Stimulated activated CD4-positive, alpha-beta T cell treated with anti-CD3 and anti-CD28 coated beads, TNF-alpha, amount 100 ng/mL, for 48 hours (primary cell): ENCODE measurements around the gene COL20A1.

ENCODE experiments used
- DNase-seq, 3 donors: peaks; one replicate each; pipeline ENCODE4 v3.0.0-alpha.2; 2020; ENCODE audit warnings: low read depth in 3 of 3

The COL20A1 gene

DNA sequence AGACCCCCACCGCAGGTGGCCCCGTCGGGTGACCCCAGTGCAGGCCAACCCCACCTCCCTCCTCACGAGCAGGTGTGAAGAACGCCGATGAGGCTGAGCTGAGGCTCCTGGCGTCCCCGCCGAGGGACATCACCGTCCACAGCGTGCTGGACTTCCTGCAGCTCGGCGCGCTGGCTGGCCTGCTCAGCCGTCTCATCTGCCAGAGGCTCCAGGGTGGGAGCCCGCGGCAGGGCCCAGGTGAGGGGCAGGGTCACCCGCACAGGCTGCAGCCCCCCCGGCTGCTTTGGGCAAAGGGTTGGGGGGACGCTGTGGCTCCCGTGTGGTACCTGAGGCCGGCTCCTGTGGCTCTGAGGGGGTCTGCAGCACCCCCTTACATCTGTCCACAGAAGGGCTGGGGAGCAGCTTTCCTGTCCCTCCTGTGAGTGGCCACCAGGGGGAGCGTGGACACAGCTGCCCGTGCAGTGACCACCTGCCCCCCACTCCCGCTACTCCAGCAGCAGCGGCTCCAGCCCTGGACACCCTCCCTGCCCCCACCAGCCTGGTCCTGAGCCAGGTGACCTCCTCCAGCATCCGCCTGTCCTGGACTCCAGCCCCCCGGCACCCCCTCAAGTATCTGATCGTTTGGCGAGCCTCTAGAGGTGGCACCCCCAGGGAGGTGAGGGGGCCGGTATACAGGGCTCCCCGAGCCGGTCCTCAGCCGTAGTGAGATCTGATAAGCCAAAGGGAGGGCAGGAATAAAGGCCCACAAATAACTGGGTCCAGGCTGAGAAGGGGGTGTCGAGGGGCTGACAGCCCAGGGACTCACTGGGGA lies 16.5 kb downstream of the COL20A1 start:
- DNase-seq = no peak

DNA sequence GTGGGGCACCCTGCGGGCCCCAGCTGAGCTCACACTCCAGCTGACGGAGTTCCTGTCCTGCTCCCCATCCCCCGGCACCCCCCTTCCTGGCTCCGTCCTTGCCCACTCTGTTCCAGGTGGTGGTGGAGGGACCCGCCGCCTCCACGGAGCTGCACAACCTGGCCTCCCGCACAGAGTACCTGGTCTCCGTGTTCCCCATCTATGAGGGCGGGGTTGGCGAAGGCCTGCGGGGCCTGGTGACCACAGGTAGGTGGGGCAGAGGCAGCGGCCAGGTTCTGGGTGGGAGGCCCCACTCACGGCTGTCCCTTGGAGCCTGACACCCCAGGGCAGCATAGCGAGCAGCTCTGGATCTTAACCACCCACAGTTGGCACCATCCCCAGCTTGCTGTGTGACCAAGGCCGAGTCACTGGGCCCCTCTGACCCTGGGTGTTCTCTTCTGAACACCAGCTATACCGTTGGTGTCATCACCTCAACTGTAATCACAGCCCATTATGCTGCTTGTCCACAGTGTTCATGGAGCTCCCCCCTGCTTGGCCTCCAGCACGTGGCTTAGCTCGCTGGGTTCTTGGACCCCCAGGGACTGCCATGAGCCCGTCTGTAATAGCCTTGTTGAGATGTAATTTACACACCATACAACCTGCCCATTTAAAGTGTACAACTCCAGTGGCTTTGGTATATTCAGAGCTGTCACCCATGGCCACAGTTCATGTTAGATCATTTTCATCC lies 17.4 kb downstream of the COL20A1 start:
- DNase-seq = no peak

DNA sequence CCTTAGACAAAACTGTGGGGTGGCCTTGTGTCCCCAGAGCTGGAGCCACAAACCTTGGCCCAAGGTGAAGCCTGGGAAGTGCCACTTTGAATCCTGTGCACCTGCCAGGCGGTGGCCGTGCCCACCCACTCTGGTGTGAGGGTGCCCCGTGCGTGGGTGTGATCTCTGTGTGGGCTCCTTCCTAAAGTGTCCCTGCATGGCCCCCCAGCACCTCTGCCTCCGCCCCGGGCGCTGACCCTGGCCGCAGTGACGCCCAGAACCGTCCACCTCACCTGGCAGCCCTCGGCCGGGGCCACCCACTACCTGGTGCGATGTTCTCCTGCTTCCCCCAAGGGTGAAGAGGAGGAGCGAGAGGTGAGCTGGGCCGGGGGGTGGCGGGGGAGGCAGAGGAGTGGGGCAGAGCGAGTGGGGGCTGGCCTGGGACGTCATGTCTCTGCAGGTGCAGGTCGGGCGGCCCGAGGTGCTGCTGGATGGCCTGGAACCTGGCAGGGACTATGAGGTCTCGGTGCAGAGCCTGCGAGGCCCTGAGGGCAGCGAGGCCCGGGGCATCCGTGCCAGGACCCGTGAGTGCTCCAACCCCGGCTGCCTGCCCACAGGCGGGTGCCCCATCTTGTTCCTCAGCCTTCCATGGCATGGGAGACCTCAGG lies 18.3 kb downstream of the COL20A1 start:
- no peak for DNase-seq

DNA sequence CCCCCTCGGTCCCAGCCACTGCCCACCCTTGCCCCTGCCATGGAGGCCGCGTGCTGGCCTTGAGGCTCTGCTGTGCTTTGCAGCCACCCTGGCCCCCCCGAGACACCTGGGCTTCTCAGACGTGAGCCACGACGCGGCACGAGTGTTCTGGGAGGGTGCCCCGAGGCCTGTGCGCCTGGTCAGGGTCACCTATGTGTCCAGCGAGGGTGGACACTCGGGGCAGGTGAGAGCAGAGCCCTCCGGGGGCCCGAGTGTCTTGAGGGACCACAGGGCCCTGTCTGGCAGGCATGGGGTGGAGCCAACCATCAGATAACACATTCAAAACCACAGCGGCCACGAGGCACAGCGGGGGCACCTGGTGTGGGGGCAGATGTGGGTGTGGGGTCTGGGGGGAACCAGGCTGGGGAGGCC lies 18.9 kb downstream of the COL20A1 start:
- DNase-seq = no peak

DNA sequence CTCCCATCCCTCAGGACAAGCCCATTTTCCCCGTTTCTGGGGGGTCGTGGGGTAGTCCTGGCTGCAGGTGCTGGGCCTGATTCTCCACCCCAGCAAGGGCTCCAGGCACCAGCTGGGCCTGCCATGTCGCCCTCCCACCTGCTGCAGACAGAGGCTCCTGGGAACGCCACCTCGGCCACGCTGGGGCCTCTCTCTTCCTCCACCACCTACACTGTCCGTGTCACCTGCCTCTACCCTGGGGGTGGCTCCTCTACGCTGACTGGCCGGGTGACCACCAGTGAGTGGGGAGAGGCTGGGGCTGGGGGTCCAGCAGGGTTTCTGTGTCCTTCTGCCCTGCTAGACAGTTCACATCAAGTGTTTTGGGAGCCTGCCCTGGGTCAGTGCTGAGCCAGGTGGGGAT lies 19.3 kb downstream of the COL20A1 start:
- no peak for DNase-seq

DNA sequence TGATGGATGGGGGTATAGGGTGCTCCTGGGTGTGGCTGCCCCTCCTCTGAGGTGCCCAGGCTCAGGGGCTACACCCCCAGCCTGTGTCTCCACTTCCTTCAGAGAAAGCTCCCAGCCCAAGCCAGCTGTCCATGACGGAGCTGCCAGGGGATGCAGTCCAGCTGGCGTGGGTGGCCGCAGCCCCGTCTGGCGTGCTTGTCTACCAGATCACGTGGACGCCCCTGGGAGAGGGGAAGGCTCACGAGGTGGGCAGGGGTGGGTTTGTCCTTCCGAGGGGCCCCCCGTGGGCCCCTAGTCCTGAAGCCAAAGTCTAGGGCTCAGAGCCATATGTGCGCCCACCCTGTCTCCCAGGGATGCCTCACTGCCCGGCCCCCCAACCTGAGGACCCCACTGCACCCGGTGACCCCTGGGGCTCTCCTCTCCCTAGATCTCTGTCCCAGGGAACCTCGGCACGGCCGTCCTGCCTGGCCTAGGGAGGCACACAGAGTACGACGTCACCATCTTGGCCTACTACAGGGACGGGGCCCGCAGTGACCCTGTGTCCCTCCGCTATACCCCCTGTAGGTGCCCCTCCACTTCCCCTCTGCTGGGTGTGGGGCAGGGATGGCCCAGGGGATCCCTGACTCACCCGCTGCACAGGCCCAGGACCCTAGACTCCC lies 19.8 kb downstream of the COL20A1 start:
- DNase-seq = no peak

DNA sequence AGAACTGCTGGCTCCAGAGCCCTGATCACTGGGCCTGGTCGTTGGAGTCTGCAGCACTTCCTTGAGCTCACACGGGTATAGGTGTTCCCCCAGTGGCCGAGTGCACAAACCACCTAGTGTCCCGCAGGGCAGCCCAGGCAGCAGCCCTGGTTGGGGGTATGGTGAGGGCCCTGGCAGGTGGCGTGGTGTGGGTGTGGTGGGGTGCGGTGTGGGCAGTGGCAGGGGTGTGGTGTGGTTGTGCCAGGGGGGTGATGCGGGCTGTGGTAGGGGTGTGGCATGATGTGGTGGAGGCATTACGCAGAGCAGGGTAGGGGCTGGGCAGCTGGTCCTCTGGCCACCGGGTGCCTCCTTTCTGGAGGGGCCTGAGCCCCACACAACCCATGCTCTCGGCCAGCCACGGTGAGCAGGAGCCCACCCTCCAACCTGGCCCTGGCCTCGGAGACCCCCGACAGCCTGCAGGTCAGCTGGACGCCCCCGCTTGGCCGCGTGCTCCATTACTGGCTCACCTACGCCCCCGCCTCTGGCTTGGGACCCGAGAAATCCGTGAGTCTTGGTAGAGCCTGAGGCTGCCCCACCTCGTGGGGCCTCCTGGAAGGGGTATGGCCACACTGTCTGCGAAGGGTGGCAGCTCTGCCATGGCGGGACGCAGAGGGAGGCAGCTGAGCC lies 20.5 kb downstream of the COL20A1 start:
- no peak for DNase-seq

DNA sequence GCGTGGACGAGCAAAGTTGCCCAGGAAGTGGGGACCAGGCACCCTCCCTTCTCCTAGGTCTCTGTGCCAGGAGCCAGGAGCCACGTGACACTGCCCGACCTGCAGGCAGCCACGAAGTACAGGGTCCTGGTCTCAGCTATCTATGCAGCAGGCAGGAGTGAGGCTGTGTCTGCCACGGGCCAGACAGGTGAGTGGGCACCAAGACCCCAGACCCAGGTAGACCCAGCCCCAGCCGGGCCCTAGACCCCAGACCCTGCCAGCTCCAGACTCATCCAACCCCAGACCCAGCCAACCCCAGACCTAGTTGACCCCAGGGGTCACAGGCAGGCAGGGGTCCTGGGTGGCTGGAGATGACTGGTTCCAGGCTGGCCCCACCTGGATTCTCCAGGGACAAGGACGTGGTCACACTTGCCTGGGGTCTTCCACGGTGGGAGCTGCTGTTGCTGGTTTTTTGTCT lies 21.1 kb downstream of the COL20A1 start:
- no peak for DNase-seq

DNA sequence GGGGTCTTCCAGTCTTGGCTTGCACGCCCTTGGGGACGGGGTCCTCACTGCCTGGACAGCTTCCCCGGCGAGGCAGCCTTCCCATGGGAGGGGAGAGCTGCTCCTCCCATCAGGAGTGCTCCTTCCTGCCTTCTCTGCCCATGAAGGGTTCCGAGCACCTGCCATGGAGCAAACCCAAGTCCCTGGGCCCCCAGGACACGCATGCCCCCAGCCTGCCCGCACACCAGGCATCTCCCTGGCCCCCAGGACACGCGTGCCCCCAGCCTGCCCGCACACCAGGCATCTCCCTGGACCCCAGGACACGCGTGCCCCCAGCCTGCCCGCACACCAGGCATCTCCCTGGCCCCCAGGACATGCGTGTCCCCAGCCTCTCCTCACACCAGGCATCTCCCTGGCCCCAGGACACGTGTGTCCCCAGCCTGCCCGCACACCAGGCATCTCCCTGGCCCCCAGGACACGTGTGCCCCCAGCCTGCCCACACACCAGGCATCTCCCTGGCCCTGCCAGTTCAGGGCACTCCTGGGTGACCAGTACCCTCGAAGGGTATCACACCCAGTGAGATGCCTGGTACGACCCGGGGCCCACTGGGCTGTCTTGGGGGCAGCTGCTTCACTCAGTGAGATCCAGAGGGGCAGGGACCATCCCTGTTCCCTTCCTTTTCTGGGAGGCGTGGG lies 21.7 kb downstream of the COL20A1 start:
- no peak for DNase-seq

DNA sequence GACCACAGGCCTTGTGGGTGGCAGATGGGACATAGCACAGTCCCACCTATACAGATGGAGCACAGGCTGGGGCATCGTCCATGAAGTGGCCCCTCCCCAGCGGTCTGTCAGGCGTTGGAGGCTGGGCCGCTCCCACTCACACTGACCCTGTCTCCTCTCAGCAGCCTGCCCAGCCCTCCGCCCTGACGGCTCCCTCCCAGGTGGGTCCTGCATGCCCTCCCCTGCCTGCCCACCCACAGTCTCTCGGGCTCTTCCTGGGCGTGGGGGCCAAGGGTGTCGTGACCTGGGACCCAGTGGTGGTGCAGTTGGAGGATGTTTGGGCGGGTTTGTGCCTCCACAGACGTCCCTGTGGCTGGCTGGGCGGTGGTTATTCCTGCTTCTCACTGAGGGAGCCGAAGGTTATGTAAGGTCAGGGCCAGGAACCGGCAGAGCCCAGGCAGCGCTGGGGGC lies 22.3 kb downstream of the COL20A1 start:
- DNase-seq = no peak

DNA sequence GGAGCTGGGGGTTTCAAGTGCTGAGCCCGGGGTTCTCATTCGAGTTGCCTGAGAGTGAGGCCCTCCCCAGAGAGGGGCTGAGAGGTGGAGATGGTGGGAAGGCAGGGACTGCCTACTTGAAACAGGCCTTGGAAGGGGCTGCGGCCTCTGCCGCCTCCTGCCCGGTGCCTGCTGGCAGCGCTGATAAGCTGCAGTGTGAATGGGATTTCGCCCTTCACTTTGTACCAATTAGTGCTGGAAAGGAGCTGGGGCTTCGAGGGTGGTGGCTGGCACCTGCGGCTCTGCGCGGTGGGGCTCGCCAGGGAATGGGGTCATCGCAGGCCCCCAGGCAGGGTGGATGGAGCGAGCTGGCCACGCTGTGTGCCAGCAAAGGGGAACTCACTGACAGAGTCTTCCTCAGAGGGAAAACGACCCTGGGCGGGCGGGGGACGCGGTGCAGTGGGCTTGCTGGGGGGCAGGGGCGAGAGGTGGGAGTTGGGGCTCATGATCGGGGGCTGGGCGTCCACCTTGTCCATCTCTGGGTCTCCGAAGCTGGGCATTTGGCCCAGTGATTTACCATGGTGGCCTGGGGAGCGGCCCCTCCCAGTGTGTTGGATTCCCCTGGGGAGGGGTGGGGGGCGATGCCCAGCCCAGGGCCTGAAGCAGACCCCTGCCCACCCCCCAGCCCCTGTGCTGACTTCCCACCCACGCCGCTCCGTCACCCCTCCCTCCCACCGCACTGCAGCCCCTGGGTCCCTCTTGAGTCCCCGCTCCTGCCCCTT lies 22.9 kb downstream of the COL20A1 start:
- no peak for DNase-seq

DNA sequence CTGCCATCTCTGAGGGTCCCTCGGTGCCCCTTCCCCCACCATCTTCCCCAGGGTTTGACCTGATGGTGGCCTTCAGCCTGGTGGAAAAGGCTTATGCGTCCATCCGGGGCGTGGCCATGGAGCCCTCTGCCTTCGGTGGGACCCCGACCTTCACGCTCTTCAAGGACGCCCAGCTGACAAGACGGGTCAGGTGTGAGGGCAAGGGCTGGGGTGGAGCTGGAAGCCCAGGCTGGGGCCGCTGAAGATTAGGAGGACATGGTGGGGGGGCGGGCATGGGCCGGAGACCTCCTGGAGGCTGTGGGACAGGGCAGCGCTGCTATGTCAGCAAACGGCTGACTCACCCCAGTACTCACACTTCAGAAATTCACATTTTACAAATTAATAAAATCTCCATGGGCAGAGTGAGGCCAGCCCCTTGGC lies 23.5 kb downstream of the COL20A1 start:
- DNase-seq = no peak

DNA sequence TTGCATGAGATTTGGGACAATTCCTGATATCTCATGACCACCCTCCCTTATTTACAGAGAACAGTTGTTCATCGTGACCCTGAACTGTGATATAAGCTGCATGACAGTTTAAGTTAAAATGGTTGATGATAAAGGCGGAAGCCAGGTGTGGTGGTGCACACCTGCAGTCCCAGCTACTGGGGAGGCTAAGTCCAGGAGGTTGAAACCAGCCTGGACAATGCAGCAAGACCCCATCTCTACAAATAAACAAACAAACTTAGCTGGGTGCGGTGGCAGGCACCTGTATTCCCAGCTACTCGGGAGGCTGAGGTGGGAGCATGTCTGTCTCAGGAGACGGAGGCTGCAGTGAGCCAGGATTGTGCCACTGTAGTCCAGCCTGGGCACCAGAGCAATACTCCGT lies 24.1 kb downstream of the COL20A1 start:
- DNase-seq = no peak

DNA sequence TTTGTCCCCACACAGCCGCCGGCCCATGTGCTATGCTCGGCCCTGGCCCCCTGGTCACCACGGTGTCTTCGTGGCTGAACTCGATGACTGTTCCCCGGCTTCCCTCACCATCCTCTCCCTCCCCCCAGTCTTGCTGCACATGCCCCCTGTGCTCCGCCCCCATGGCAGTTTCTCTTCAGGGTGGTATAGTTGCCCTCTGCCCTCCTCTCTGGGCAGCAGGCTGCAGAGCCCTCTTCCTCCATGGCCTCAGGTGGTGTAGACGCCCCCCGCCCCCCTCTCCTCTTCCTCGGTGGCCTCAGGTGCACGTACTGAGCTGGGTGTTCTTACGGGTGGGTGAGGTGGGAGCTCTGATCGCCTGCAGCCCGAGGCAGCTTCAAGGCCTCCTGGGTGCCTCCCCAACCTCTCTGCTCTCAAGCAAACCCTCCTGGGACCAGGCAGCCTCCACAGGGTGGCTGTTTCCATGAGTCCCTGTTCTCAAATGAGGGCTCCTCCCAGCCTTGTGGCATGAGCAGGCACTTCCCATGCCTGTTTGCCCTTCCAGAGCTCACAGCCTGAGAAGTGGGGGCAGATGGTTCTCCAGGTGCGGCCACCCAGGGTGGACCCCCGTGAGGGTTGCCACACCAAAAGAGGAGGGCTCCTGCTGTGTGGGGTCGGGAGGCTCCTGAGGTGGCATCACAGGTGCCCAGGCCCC lies 24.8 kb downstream of the COL20A1 start:
- DNase-seq = no peak

DNA sequence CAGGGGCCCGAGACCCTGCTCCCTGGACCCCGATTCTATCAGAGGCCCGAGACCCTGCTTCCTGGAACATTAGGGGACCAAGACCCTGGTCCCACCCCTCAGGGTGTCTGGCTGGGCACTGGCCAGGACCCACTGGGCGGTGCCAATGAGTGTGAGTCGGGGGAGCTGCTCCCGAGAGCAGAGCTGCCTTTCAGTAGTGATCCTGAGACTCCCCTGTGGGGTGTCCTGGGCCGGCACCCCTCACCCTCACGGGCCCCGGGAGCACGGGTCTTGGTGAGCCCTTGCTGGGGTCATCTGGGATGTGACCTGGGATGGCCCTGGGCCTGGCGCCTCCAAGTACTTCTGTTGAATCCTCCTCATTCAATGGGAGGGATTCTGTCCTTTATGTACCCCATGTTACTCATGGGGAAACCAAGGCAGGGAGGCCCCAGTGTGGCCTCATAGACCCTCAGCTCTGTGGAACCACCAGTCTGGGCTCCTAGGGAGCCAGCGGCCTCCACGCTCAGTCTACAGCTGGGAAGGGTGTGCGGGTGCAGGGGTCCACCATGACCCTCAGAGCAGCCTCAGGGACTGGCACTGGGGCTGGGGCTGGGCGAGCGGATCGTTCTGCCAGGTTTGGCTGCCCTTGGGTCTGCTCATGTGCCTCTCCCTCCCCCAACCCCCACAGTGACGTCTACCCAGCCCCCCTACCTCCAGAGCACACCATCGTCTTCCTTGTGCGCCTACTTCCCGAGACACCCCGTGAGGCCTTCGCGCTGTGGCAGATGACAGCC lies 25.6 kb downstream of the COL20A1 start:
- DNase-seq = no peak

DNA sequence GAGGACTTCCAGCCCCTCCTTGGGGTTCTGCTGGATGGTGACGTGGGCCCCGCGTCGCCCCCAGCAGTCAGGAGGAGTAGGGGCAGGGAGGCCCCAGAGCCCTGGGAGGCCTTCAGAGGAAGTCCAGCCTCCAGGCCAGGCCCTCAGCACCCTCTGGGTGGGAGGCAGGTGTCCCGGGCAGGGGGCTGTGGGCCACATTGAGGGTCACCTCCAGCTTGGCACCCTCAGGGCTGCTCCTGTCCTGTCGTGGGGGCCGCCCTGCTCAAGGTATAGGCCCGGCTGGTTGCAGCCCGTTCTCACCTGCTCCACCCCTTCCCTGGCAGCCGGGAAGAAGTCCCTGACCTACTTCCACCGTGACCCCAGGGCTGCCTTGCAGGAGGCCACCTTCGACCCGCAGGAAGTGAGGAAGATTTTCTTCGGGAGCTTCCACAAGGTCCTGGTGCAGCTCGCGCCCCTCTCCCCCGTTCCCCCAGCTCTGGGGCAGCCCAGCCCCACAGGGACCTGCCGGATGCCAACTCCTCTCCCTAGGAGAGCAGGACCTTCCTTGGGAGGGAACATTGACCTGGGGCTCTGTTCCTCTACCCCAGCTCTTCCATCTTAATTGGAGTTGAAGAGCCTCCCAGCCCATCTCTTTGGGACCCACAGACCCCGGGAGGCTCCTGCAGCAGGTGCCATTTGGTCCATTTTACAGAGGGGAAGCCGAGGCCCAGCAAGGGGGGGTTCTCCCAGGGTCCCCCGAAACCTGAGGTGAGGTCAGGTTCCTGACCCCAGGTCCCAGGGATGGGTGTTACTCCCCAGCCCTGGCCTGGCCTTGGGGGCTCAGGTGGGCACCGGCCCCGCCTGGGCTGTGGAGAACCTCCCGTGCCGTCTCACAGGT lies 26.4 kb downstream of the COL20A1 start:
- DNase-seq = no peak

DNA sequence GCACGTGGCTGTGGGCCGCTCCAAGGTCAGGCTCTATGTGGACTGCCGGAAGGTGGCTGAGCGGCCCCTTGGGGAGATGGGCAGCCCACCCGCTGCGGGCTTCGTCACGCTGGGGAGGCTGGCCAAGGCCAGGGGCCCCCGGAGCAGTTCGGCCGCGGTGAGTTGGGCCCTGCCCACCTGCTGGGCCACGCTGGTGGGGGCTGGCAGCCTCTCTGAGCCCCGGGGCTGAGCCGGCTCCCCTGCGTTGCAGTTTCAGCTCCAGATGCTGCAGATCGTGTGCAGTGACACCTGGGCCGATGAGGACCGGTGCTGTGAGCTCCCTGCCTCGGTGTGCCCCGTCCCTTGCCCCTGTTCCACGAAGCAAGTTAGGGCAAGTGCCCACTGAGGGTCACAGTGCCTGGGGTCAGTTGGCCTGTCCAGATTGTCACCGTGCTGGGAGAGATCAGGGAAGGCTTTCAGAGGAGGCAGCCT lies 27.1 kb downstream of the COL20A1 start:
- no peak for DNase-seq
